SKM-1 treated with dmso at 0.1 percent for 144 hours (cell line): ENCODE results near the gene ULK4.
"Not testable (repeated sequence)": the region's sequence is repeated elsewhere in the genome, so short reads cannot be mapped to it uniquely, and the experiment has no call there.

Experiments used
- DNase-seq: peaks from one replicate; lab custom pipeline; 2025; ENCODE audit not compliant: unreplicated experiment; lab: John Stamatoyannopoulos, UW

The ULK4 gene

GRCh38 chr3:41960826-41961750 is 815 bp downstream of the ULK4 start:
- peak; percentile 61 for DNase-seq

- DNase-seq, result no peak
Observed at GRCh38 chr3:41956574-41956973, 5.3 kb downstream of the ULK4 start.

GRCh38 chr3:41955192-41955591 is 6.7 kb downstream of the ULK4 start:
- DNase-seq, result no peak

- no peak for DNase-seq
Observed at GRCh38 chr3:41943311-41943843, 18.5 kb downstream of the ULK4 start.

GRCh38 chr3:41940393-41940792 is 21.5 kb downstream of the ULK4 start:
- DNase-seq, result no peak

- no peak for DNase-seq
Observed at GRCh38 chr3:41936384-41936783, 25.5 kb downstream of the ULK4 start.

GRCh38 chr3:41933154-41933676 is 28.7 kb downstream of the ULK4 start:
- DNase-seq, result no peak

GRCh38 chr3:41932464-41932863 is 29.4 kb downstream of the ULK4 start:
- DNase-seq, result no peak

GRCh38 chr3:41920406-41920965 is 41.4 kb downstream of the ULK4 start:
- no peak for DNase-seq

- no peak for DNase-seq
Observed at GRCh38 chr3:41915353-41915752, 46.5 kb downstream of the ULK4 start.

GRCh38 chr3:41912280-41912679 is 49.6 kb downstream of the ULK4 start:
- no peak for DNase-seq

GRCh38 chr3:41907330-41908073 is 54.4 kb downstream of the ULK4 start:
- no peak for DNase-seq

GRCh38 chr3:41900265-41900664 is 61.6 kb downstream of the ULK4 start:
- DNase-seq, result no peak

- no peak for DNase-seq
Observed at GRCh38 chr3:41898631-41899030, 63.3 kb downstream of the ULK4 start.

GRCh38 chr3:41893977-41894376 is 67.9 kb downstream of the ULK4 start:
- peak; percentile 21 for DNase-seq

- no peak for DNase-seq
Observed at GRCh38 chr3:41888368-41889076, 73.4 kb downstream of the ULK4 start.

- DNase-seq, result no peak
Observed at GRCh38 chr3:41882956-41883355, 78.9 kb downstream of the ULK4 start.

GRCh38 chr3:41881233-41881821 is 80.6 kb downstream of the ULK4 start:
- peak; percentile 24 for DNase-seq

GRCh38 chr3:41880387-41880786 is 81.5 kb downstream of the ULK4 start:
- DNase-seq, result no peak

GRCh38 chr3:41877741-41878140 is 84.2 kb downstream of the ULK4 start:
- DNase-seq, result not testable (repeated sequence)
